K562 (cell line): ENCODE data around the gene EVA1B. TPM values are rescaled to one million over a fixed set of nuclear protein-coding genes. Genes with fewer than 3 reads are reported as not detected.

Source experiments
- BMI1 ChIP-seq: fragments of 150-350 bp; IDR thresholded peaks from 2 replicates; pipeline ENCODE4 v1.6.1; 2014; ENCODE audit warnings: low read length
- CBX2 ChIP-seq: fragments of 200-600 bp; sonication (generic); IDR thresholded peaks from one replicate; pipeline ENCODE4 v1.6.1; 2012; ENCODE audit warnings: mild to moderate bottlenecking, low read length, inconsistent platforms; ENCODE audit not compliant: insufficient read depth, poor library complexity, severe bottlenecking
- CREB3 ChIP-seq: fragments of 450-650 bp; conservative IDR thresholded peaks from 2 replicates; pipeline ENCODE4 v1.6.1; 2016; ENCODE audit warnings: missing genetic modification characterization, low read depth, mild to moderate bottlenecking, missing compliant biosample characterization, moderate library complexity
- DDX20 ChIP-seq: fragments of 450-650 bp; IDR thresholded peaks from 2 replicates; pipeline ENCODE4 v1.6.1; 2016; ENCODE audit warnings: missing genetic modification characterization, low read depth, mild to moderate bottlenecking, missing compliant biosample characterization, moderate library complexity
- RNF2 ChIP-seq: sonication (generic); IDR thresholded peaks from 2 replicates; pipeline ENCODE4 v1.6.1; 2016
- TAF7 ChIP-seq: fragments of 450-650 bp; IDR thresholded peaks from 2 replicates; pipeline ENCODE4 v1.6.1; 2016; ENCODE audit warnings: missing genetic modification characterization, missing compliant biosample characterization
- ZC3H4 ChIP-seq: sonication (generic); formaldehyde crosslinking; IDR thresholded peaks from 2 replicates; pipeline ENCODE4 v1.9.0; 2021; ENCODE audit warnings: missing genetic modification reagents, borderline replicate concordance
- ZFPM2 ChIP-seq: fragments of 250-450 bp; sonication (Bioruptor Pico); IDR thresholded peaks from 2 replicates; pipeline ENCODE4 v1.5.1; 2022; ENCODE audit warnings: mild to moderate bottlenecking
- ZNF318 ChIP-seq, 2 experiments: fragments of 450-650 bp; IDR thresholded peaks; 2 replicates each; pipeline ENCODE4 v1.6.1; 2016; ENCODE audit warnings: mild to moderate bottlenecking in 2 of 2, borderline replicate concordance in 1 of 2, low read depth in 1 of 2, moderate library complexity in 1 of 2
- ZNF57 ChIP-seq: fragments of 450-650 bp; formaldehyde crosslinking; IDR thresholded peaks from 2 replicates; pipeline ENCODE4 v1.4.0; 2020; ENCODE audit warnings: mild to moderate bottlenecking, moderate library complexity
- ZNF764 ChIP-seq: fragments of 250-450 bp; sonication (Bioruptor Pico); IDR thresholded peaks from 2 replicates; pipeline ENCODE4 v1.4.0; 2020; ENCODE audit warnings: low read depth, mild to moderate bottlenecking, moderate library complexity
- polyA plus RNA-seq, 8 experiments: library from polyadenylated mRNA; depleted of rRNA in 4 of 8; stranded (reverse) in 5 of 8; unstranded in 3 of 8; fragments of >200 nt; fragmentation: Nextera tagmentation in 2 of 8; fragmentation: Illumina TruSeq in 1 of 8; extraction: Ambion mirVana in 2 of 8; extraction: Trizol in 1 of 8; gene quantifications; 2 replicates each; pipeline versions ENCODE4 v1.2.1 to v1.2.3, GENCODE V29; 2011 to 2014; ENCODE audit warnings: inconsistent platforms in 1 of 8, missing spikeins in 1 of 8
- total RNA-seq, 7 experiments: library from RNA; depleted of rRNA in 6 of 7; stranded (reverse); fragments of >200 nt in 6 of 7; fragmentation: Illumina TruSeq in 2 of 7; extraction: Trizol in 2 of 7; gene quantifications; 2 replicates each; pipeline versions ENCODE4 v1.2.1 to v1.2.3, GENCODE V29; 2011 to 2021; ENCODE audit warnings: low replicate concordance in 1 of 7
- TF ChIP-seq, protein P1 (sequence below), 2 experiments: IDR thresholded peaks; 2 replicates each; pipeline ENCODE4 v1.6.1; 2012; ENCODE audit warnings: improper control_type of control experiment in 2 of 2, low read depth in 2 of 2, low read length in 2 of 2, borderline replicate concordance in 1 of 2
- TF ChIP-seq, protein P2 (sequence below): sonication (generic); formaldehyde crosslinking; IDR thresholded peaks from 2 replicates; pipeline ENCODE4 v1.8.0; 2022; ENCODE audit warnings: mild to moderate bottlenecking, low read depth, missing genetic modification reagents

Gene EVA1B
- total and polyA plus RNA-seq, 9 of the 15 experiments (the other 6 are each of a cell fraction or from before 2014, with no cell fraction given), result 0.08 to 65.7 (median 2.4) TPM

GRCh38 chr1:36321119-36321951 is 2.1 kb downstream of the EVA1B start (continued):
- TF ChIP-seq ZNF318 (IDR thresholded peaks at IDR 0.05; ENCODE audit: borderline replicate concordance in 1 of 2, low read depth in 1 of 2) (peak in 1 of 2 experiments; percentile 31; a peak in 1 of 4 replicates), DDX20 (tag) (no peak), ZC3H4 (CRISPR knock-in tag) (0 out of 2 replicates have a peak, but pooled peaks have one; percentile 11), ZFPM2 (CRISPR knock-in tag) (no peak), TAF7 (no peak), ZNF57 (CRISPR knock-in tag) (peak; percentile 66; the same call in 1 of the 2 replicates), ZNF764 (no peak), CBX2 (no peak), CREB3 (tag) (0 out of 2 replicates have a peak, but pooled peaks have one; percentile 56), RNF2 (peak; percentile 92), BMI1 (no peak)
- TF ChIP-seq, protein P1, sequence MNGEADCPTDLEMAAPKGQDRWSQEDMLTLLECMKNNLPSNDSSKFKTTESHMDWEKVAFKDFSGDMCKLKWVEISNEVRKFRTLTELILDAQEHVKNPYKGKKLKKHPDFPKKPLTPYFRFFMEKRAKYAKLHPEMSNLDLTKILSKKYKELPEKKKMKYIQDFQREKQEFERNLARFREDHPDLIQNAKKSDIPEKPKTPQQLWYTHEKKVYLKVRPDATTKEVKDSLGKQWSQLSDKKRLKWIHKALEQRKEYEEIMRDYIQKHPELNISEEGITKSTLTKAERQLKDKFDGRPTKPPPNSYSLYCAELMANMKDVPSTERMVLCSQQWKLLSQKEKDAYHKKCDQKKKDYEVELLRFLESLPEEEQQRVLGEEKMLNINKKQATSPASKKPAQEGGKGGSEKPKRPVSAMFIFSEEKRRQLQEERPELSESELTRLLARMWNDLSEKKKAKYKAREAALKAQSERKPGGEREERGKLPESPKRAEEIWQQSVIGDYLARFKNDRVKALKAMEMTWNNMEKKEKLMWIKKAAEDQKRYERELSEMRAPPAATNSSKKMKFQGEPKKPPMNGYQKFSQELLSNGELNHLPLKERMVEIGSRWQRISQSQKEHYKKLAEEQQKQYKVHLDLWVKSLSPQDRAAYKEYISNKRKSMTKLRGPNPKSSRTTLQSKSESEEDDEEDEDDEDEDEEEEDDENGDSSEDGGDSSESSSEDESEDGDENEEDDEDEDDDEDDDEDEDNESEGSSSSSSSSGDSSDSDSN (IDR thresholded peaks at IDR 0.05; ENCODE audit: borderline replicate concordance in 1 of 2, low read depth in 2 of 2, low read length in 2 of 2), result 0 out of 4 replicates have a peak, but pooled peaks have one; percentile 45 to 50
- TF ChIP-seq, protein P2, sequence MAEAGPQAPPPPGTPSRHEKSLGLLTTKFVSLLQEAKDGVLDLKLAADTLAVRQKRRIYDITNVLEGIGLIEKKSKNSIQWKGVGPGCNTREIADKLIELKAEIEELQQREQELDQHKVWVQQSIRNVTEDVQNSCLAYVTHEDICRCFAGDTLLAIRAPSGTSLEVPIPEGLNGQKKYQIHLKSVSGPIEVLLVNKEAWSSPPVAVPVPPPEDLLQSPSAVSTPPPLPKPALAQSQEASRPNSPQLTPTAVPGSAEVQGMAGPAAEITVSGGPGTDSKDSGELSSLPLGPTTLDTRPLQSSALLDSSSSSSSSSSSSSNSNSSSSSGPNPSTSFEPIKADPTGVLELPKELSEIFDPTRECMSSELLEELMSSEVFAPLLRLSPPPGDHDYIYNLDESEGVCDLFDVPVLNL, result peak; percentile 87
